Smooth muscle cell (in vitro differentiated cells): ENCODE measurements around the gene SCUBE1. TPM values are rescaled to one million over a fixed set of nuclear protein-coding genes. Genes with fewer than 3 reads are reported as not detected.
A peak's percentile ranks its signal among the peaks of the same experiment; 100 is the strongest.

ENCODE experiments used
- DNase-seq: peaks from one replicate; lab custom pipeline; 2025; ENCODE audit not compliant: unreplicated experiment; lab: John Stamatoyannopoulos, UW
- H2AFZ ChIP-seq: fragments of 200-600 bp; sonication (generic); 2 replicates; pipeline ENCODE4 v1.6.0; 2016; ENCODE audit warnings: antibody characterized with exemption, low read depth, mild to moderate bottlenecking
- H3F3A ChIP-seq: fragments of 200-600 bp; sonication (generic); 2 replicates; pipeline ENCODE4 v1.6.0; 2017; ENCODE audit warnings: antibody characterized with exemption, low read depth
- H3K27ac ChIP-seq: fragments of 200-600 bp; sonication (generic); 2 replicates; pipeline ENCODE4 v1.5.1; 2016; ENCODE audit warnings: low read depth, mild to moderate bottlenecking
- H3K27me3 ChIP-seq: fragments of 200-600 bp; sonication (generic); 2 replicates; pipeline ENCODE4 v1.6.1; 2016; ENCODE audit warnings: low read depth, mild to moderate bottlenecking
- H3K36me3 ChIP-seq: fragments of 200-600 bp; sonication (generic); 2 replicates; pipeline ENCODE4 v1.5.1; 2016; ENCODE audit warnings: low read depth
- H3K4me1 ChIP-seq: fragments of 200-600 bp; sonication (generic); 2 replicates; pipeline ENCODE4 v1.5.1; 2016; ENCODE audit warnings: low read depth
- H3K4me2 ChIP-seq: fragments of 200-600 bp; sonication (generic); 2 replicates; pipeline ENCODE4 v1.6.0; 2016; ENCODE audit warnings: mild to moderate bottlenecking
- H3K4me3 ChIP-seq: fragments of 200-600 bp; sonication (generic); 2 replicates; pipeline ENCODE4 v1.5.1; 2016; ENCODE audit warnings: mild to moderate bottlenecking
- H3K79me2 ChIP-seq: fragments of 200-600 bp; sonication (generic); 2 replicates; pipeline ENCODE4 v1.6.0; 2016; ENCODE audit warnings: low read depth, mild to moderate bottlenecking
- H3K9ac ChIP-seq: fragments of 200-600 bp; sonication (generic); 2 replicates; pipeline ENCODE4 v1.6.0; 2016; ENCODE audit warnings: low read depth
- H3K9me3 ChIP-seq: fragments of 200-600 bp; sonication (generic); replicated peaks from 2 replicates; pipeline ENCODE4 v1.5.1; 2016; ENCODE audit warnings: low read depth
- H4K20me1 ChIP-seq: fragments of 200-600 bp; sonication (generic); 2 replicates; pipeline ENCODE4 v1.6.0; 2016; ENCODE audit warnings: low read depth
- WGBS: methylation state at CpG from one replicate; pipeline ENCODE4 v1.1.7; 2016; ENCODE audit warnings: low lambda C conversion rate; 5-methylcytosine and 5-hydroxymethylcytosine counted together
- polyA plus RNA-seq: library from polyadenylated mRNA; unstranded; fragments of >200 nt; fragmentation: Nextera tagmentation; extraction: Ambion mirVana; gene quantifications from 2 replicates; pipeline ENCODE4 v1.2.1, GENCODE V29; 2016
- total RNA-seq: library from RNA; depleted of rRNA; stranded (reverse); fragments of >200 nt; gene quantifications from 2 replicates; pipeline ENCODE4 v1.2.3, GENCODE V29; 2014
- TF ChIP-seq, protein P1 (sequence below): fragments of 200-600 bp; sonication (generic); IDR thresholded peaks from 2 replicates; pipeline ENCODE4 v1.5.1; 2017; ENCODE audit warnings: borderline replicate concordance, mild to moderate bottlenecking, antibody characterized with exemption; ENCODE audit not compliant: insufficient read depth, poor library complexity, severe bottlenecking

The SCUBE1 gene
- total and polyA plus RNA-seq, 2 experiments from 2014 or later = 13.4 to 16.3 TPM

DNA sequence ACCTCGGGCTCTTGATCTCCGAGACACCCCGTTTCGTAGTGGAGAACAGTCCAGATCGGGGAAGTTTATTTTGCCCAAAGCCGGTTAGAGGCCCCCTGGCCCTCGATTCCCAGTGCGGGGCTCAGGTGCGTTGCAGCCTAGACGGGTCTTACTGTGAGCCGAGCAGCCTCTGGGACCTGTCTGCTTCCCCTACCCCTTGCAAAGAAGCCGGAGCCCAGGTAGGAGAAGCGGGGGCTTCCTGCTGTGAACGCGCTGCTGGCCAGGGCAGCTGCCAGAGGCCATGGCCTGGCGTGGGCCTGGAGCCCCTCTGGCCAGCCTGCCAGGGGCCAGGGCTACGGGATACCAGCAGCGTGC is 191.2 kb downstream of the SCUBE1 start:
- TF ChIP-seq, protein P1, sequence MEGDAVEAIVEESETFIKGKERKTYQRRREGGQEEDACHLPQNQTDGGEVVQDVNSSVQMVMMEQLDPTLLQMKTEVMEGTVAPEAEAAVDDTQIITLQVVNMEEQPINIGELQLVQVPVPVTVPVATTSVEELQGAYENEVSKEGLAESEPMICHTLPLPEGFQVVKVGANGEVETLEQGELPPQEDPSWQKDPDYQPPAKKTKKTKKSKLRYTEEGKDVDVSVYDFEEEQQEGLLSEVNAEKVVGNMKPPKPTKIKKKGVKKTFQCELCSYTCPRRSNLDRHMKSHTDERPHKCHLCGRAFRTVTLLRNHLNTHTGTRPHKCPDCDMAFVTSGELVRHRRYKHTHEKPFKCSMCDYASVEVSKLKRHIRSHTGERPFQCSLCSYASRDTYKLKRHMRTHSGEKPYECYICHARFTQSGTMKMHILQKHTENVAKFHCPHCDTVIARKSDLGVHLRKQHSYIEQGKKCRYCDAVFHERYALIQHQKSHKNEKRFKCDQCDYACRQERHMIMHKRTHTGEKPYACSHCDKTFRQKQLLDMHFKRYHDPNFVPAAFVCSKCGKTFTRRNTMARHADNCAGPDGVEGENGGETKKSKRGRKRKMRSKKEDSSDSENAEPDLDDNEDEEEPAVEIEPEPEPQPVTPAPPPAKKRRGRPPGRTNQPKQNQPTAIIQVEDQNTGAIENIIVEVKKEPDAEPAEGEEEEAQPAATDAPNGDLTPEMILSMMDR = no peak
- DNase-seq = no peak
- peak overlapping the region; percentile 74 for H3K4me3 ChIP-seq
- H3K4me1 ChIP-seq = peaks cover 13% of the 10 kb centered on the region
- H3K79me2 ChIP-seq = peaks cover 20% of the 10 kb centered on the region
- no peaks in the 10 kb centered on the region for H3K27me3 ChIP-seq
- H2AFZ ChIP-seq = peak overlapping the region; percentile 87
- peaks cover 32% of the 10 kb centered on the region for H4K20me1 ChIP-seq
- WGBS = 74% methylated on average over 17 of the region's 18 CpGs
- peak overlapping the region; percentile 64 for H3K9ac ChIP-seq
- no peak overlapping the region for H3K27ac ChIP-seq
- H3K36me3 ChIP-seq = no peaks in the 10 kb centered on the region
- peak overlapping the region; percentile 99 for H3K4me2 ChIP-seq
- no peaks in the 10 kb centered on the region for H3K9me3 ChIP-seq
- H3F3A ChIP-seq = no peaks in the 10 kb centered on the region

DNA sequence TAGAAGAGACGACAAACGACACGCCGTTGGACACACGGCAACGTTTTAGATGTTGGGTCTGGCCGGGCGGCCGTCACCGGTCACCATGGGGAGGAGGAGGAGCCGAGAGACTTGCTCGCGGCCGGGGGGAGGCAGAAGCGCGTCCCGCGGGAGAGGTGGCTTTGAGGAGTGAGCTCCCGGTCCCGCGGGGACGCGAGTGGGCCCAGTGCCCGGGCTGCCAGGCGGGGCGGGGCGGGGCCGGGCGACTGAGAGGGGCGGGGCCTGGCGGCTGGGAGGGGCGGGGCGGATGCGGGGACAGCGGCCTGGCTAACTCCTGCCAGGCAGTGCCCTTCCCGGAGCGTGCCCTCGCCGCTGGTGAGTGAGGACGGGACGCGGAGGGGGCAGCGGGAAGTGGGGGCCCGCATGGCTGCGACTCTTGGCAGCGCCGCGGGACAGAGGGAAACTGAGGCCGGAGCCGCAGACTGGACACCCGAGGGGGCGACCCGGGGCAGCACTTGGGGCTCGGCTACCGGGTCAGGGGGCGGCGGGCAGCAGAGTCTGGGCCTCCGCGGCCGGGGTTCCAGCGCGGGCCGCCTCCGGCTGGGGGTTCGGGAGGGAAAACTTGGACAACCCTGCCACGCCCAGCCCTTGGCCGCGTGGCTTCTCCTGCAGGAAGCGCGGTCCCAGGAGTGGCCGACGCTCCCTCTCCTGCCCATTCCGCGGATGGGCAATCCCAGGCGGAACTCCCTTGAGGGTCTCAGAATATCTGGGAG is 191.7 kb downstream of the SCUBE1 start, which contains the start of gene TSPO:
Gene TSPO (plus strand): TSS at position 309 of the 752 bp plus-strand sequence. CDS start 7,680 bp downstream, outside the sequence.
- H3K4me1 ChIP-seq = peaks cover 13% of the 10 kb centered on the region
- H3K4me3 ChIP-seq = peak within 1 kb of the TSS; percentile 74
- no peaks in the 10 kb centered on the region for H3F3A ChIP-seq
- no peaks in the 10 kb centered on the region for H3K27me3 ChIP-seq
- H4K20me1 ChIP-seq = peaks cover 27% of the 10 kb centered on the region
- H2AFZ ChIP-seq = peak within 1 kb of the TSS; percentile 87
- no peaks in the 10 kb centered on the region for H3K9me3 ChIP-seq
- no peaks in the 10 kb centered on the region for H3K36me3 ChIP-seq
- peak; percentile 50 for DNase-seq
- peak within 1 kb of the TSS; percentile 99 for H3K4me2 ChIP-seq
- peak within 1 kb of the TSS; percentile 64 for H3K9ac ChIP-seq
- H3K79me2 ChIP-seq = peaks cover 20% of the 10 kb centered on the region
- H3K27ac ChIP-seq = peak within 1 kb of the TSS; percentile 4
- WGBS = 21% methylated on average over 36 of the region's 75 CpGs
- TF ChIP-seq, protein P1 = no peak

DNA sequence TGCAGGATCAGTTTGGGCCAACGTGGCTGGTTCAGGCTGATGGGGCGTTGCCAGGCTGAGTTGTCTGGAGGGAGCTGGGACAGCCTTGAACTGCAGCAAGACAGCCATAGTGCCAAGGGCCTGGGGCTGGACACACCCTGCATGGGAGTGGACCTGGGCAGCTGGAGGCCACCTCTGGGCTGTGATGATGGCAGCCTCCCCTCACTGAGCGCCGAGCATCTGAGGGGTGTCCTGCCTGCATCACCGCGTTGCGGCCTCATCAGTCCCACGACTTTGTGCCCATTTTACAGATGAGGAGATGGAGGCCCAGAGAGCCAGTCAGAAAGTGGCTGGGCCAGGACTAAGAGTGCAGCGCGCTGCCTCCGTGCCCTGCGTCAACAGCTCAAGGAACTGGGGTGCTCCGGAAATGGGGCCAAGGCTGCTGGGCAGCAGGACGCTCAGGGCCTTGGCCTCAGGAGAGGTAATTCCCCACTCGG is 192.4 kb downstream of the SCUBE1 start:
- Histone ChIP-seq H3K9me3 (no peaks in the 10 kb centered on the region), H3K27me3 (no peaks in the 10 kb centered on the region), H3K27ac (no peak overlapping the region), H3F3A (no peaks in the 10 kb centered on the region), H3K36me3 (no peaks in the 10 kb centered on the region), H3K4me2 (peak overlapping the region; percentile 99), H3K79me2 (peaks cover 20% of the 10 kb centered on the region), H2AFZ (peak overlapping the region; percentile 87), H3K9ac (no peak overlapping the region), H4K20me1 (peaks cover 21% of the 10 kb centered on the region), H3K4me1 (peaks cover 13% of the 10 kb centered on the region), H3K4me3 (peak overlapping the region; percentile 74)
- DNase-seq = no peak
- TF ChIP-seq, protein P1 = no peak
- WGBS = 90% methylated on average over 15 of the region's 15 CpGs
